Loucy (cell line): ENCODE results near the gene IQCH.
A peak's percentile ranks its signal among the peaks of the same experiment; 100 is the strongest.

Experiments
- H2AFZ ChIP-seq: fragments of 200-600 bp; sonication (generic); 2 replicates; pipeline ENCODE4 v1.6.0; 2016; ENCODE audit warnings: antibody characterized with exemption, mild to moderate bottlenecking, low read length, moderate library complexity
- H3F3A ChIP-seq: fragments of 200-600 bp; 2 replicates; pipeline ENCODE4 v1.6.0; 2016; ENCODE audit warnings: antibody characterized with exemption, low read depth, mild to moderate bottlenecking
- H3K27me3 ChIP-seq: fragments of 200-600 bp; sonication (generic); 2 replicates; pipeline ENCODE4 v1.6.1; 2014; ENCODE audit warnings: low read length, mild to moderate bottlenecking; ENCODE audit not compliant: insufficient read depth, poor library complexity, severe bottlenecking
- H3K36me3 ChIP-seq: fragments of 200-600 bp; sonication (generic); 2 replicates; pipeline ENCODE4 v1.6.1; 2016; ENCODE audit warnings: low read length; ENCODE audit not compliant: insufficient read depth
- H3K4me1 ChIP-seq: fragments of 200-600 bp; sonication (generic); 2 replicates; pipeline ENCODE4 v1.5.1; 2014; ENCODE audit warnings: low read length, mild to moderate bottlenecking; ENCODE audit not compliant: insufficient read depth, poor library complexity, severe bottlenecking
- H3K4me2 ChIP-seq: fragments of 200-600 bp; sonication (generic); 2 replicates; pipeline ENCODE4 v1.6.0; 2014; ENCODE audit warnings: antibody characterized with exemption, low read length, low read depth, mild to moderate bottlenecking; ENCODE audit not compliant: poor library complexity, severe bottlenecking
- H3K4me3 ChIP-seq: fragments of 200-600 bp; sonication (generic); 2 replicates; pipeline ENCODE4 v1.5.1; 2014; ENCODE audit warnings: low read length, mild to moderate bottlenecking, mixed read lengths; ENCODE audit not compliant: poor library complexity, severe bottlenecking
- H3K79me2 ChIP-seq: fragments of 200-600 bp; sonication (generic); 2 replicates; pipeline ENCODE4 v1.6.1; 2014; ENCODE audit warnings: low read length; ENCODE audit not compliant: insufficient read depth
- H3K9ac ChIP-seq: fragments of 200-600 bp; sonication (generic); 2 replicates; pipeline ENCODE4 v1.6.0; 2014; ENCODE audit warnings: mild to moderate bottlenecking, low read depth, low read length, moderate library complexity; ENCODE audit not compliant: poor library complexity, severe bottlenecking
- H3K9me2 ChIP-seq: fragments of 200-600 bp; sonication (generic); replicated peaks from 2 replicates; pipeline ENCODE4 v1.6.1; 2016; ENCODE audit warnings: low read depth, low read length, mixed read lengths
- H3K9me3 ChIP-seq: fragments of 200-600 bp; sonication (generic); 2 replicates; pipeline ENCODE4 v1.6.1; 2014; ENCODE audit warnings: mild to moderate bottlenecking, antibody characterized with exemption, low read length, low read depth; ENCODE audit not compliant: insufficient read depth
- H4K20me1 ChIP-seq: fragments of 200-600 bp; sonication (generic); 2 replicates; pipeline ENCODE4 v1.6.0; 2014; ENCODE audit warnings: antibody characterized with exemption, low read length, mild to moderate bottlenecking; ENCODE audit not compliant: insufficient read depth, poor library complexity, severe bottlenecking
- EZH2phosphoT487 ChIP-seq: fragments of 200-600 bp; IDR thresholded peaks from 2 replicates; pipeline ENCODE4 v1.6.1; 2018; ENCODE audit warnings: antibody characterized with exemption, mild to moderate bottlenecking, moderate library complexity, borderline replicate concordance
- TF ChIP-seq, protein P1 (sequence below): fragments of 200-600 bp; sonication (generic); conservative IDR thresholded peaks from 2 replicates; pipeline ENCODE4 v1.5.1; 2014; ENCODE audit warnings: mild to moderate bottlenecking, antibody characterized with exemption, low read length

The IQCH gene

DNA sequence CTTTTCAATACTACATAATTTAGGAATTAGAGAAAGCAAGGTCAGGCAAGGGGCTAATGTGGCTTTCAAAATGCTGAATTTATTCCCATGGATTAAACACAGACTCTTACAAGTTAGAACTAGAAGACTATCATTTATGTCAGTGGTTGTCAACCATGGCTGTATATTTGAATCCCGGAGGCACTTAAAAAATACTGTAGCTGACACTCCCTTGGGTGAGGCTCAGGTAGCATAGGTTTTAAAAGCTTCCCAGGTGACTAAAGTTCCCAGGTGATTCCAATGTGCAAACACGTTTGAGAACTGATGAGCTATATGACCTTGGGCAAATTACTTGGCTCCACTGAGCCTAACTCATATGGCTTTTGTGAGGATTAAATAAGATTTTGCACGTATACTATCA lies 29.7 kb upstream of the IQCH start:
- H3K27me3 ChIP-seq, result no peaks in the 10 kb centered on the region
- H2AFZ ChIP-seq, result no peak overlapping the region
- H3K4me2 ChIP-seq, result no peak overlapping the region
- H3K9ac ChIP-seq, result no peak overlapping the region
- TF ChIP-seq, protein P1, sequence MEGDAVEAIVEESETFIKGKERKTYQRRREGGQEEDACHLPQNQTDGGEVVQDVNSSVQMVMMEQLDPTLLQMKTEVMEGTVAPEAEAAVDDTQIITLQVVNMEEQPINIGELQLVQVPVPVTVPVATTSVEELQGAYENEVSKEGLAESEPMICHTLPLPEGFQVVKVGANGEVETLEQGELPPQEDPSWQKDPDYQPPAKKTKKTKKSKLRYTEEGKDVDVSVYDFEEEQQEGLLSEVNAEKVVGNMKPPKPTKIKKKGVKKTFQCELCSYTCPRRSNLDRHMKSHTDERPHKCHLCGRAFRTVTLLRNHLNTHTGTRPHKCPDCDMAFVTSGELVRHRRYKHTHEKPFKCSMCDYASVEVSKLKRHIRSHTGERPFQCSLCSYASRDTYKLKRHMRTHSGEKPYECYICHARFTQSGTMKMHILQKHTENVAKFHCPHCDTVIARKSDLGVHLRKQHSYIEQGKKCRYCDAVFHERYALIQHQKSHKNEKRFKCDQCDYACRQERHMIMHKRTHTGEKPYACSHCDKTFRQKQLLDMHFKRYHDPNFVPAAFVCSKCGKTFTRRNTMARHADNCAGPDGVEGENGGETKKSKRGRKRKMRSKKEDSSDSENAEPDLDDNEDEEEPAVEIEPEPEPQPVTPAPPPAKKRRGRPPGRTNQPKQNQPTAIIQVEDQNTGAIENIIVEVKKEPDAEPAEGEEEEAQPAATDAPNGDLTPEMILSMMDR, result no peak
- no peak for TF ChIP-seq EZH2phosphoT487
- H3K9me2 ChIP-seq, result no peaks in the 10 kb centered on the region
- peaks cover 12% of the 10 kb centered on the region; the same call in 1 of the 2 replicates for H3K79me2 ChIP-seq
- H3K4me1 ChIP-seq, result peaks cover 22% of the 10 kb centered on the region
- peaks cover 15% of the 10 kb centered on the region for H3F3A ChIP-seq
- peaks cover 8% of the 10 kb centered on the region for H4K20me1 ChIP-seq
- peaks cover 16% of the 10 kb centered on the region; the same call in 1 of the 2 replicates for H3K36me3 ChIP-seq
- H3K9me3 ChIP-seq, result no peaks in the 10 kb centered on the region
- H3K4me3 ChIP-seq, result no peak overlapping the region

DNA sequence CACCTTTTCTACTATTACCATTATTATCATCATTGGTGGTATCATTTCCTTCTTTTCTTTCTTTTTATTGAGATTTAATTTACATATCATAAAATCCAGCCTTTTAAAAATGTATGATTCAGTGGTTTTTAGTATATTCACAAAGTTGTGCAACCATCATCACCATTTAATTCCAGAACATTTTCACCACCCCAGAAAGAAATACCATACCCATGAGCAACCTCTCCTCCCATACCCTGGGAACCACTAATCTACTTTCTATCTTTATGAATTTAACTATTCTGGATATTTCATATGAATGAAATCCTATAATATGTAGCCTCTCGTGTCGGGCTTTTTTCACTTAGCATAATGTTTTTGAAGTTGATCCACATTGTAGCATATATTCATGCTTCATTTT lies 29.2 kb upstream of the IQCH start:
- Histone ChIP-seq H3K9me3 (no peaks in the 10 kb centered on the region), H3K9ac (no peak overlapping the region), H3K4me2 (no peak overlapping the region), H2AFZ (no peak overlapping the region), H3K4me1 (peaks cover 22% of the 10 kb centered on the region), H3K79me2 (peaks cover 12% of the 10 kb centered on the region; the same call in 1 of the 2 replicates), H3F3A (peaks cover 15% of the 10 kb centered on the region), H3K4me3 (no peak overlapping the region), H3K9me2 (no peaks in the 10 kb centered on the region), H3K36me3 (peaks cover 20% of the 10 kb centered on the region; the same call in 1 of the 2 replicates), H4K20me1 (peaks cover 8% of the 10 kb centered on the region), H3K27me3 (no peaks in the 10 kb centered on the region)
- TF ChIP-seq, protein P1, result no peak
- no peak for TF ChIP-seq EZH2phosphoT487

DNA sequence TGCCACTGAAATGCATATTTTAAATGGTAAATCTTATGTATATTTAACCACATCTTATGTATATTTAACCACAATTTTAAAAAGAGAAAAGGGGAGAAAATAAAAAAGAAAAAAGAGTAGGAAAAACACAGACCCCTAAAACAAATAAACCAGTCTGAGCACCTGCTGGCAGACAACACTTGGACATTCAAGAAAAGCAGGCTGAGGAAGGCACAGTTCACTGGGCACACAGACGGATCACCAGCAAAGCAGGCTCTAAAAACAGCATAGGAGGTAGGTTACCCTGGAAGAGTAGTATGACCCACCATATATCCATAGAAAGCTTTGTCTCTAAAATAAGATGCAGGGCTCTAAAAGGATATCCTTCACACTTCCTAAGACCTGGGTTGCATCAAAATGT lies 27.2 kb upstream of the IQCH start:
- peaks cover 15% of the 10 kb centered on the region for H3F3A ChIP-seq
- no peaks in the 10 kb centered on the region for H3K9me3 ChIP-seq
- peak overlapping the region; percentile 19 for H3K4me3 ChIP-seq
- peaks cover 22% of the 10 kb centered on the region for H3K4me1 ChIP-seq
- TF ChIP-seq, protein P1, result no peak
- no peak for TF ChIP-seq EZH2phosphoT487
- H2AFZ ChIP-seq, result no peak overlapping the region
- H3K36me3 ChIP-seq, result peaks cover 39% of the 10 kb centered on the region
- H3K4me2 ChIP-seq, result peak overlapping the region; percentile 67
- H3K79me2 ChIP-seq, result peaks cover 10% of the 10 kb centered on the region; the same call in 1 of the 2 replicates
- H3K27me3 ChIP-seq, result no peaks in the 10 kb centered on the region
- H3K9ac ChIP-seq, result peak overlapping the region; percentile 43
- H3K9me2 ChIP-seq, result no peaks in the 10 kb centered on the region
- H4K20me1 ChIP-seq, result peaks cover 8% of the 10 kb centered on the region
